Large intestine (tissue), 3 donors: ENCODE measurements around the gene XRCC5. TPM values are rescaled to one million over a fixed set of nuclear protein-coding genes. Genes with fewer than 3 reads are reported as not detected.

Source experiments
- DNase-seq, 2 donors: peaks; one replicate each; pipeline versions ENCODE4 v3.0.0 to v3.0.0-alpha.2; 2013
- H3K27ac ChIP-seq: one replicate; pipeline ENCODE4 v1.5.1; 2013; ENCODE audit warnings: low read length
- H3K27me3 ChIP-seq: 2 replicates; pipeline ENCODE4 v1.6.1; 2013; ENCODE audit warnings: low read length; ENCODE audit not compliant: control insufficient read depth, insufficient read depth
- H3K36me3 ChIP-seq: 2 replicates; pipeline ENCODE4 v1.6.1; 2013; ENCODE audit warnings: low read length; ENCODE audit not compliant: control insufficient read depth, insufficient read depth
- H3K4me1 ChIP-seq: one replicate; pipeline ENCODE4 v1.6.1; 2013; ENCODE audit warnings: low read length; ENCODE audit not compliant: control insufficient read depth, insufficient read depth
- H3K4me3 ChIP-seq: one replicate; pipeline ENCODE4 v1.5.1; 2013; ENCODE audit warnings: low read length
- H3K9me3 ChIP-seq: one replicate; pipeline ENCODE4 v1.6.1; 2013; ENCODE audit warnings: mild to moderate bottlenecking, low read depth, low read length, moderate library complexity; ENCODE audit not compliant: control insufficient read depth
- WGBS: methylation state at CpG from one replicate; pipeline ENCODE4 v1.1.5; 2013; ENCODE audit warnings: low lambda C conversion rate; ENCODE audit not compliant: insufficient coverage; 5-methylcytosine and 5-hydroxymethylcytosine counted together
- polyA plus RNA-seq: library from polyadenylated mRNA; unstranded; fragments of 120-200 nt; gene quantifications from one replicate; pipeline ENCODE4 v1.2.1, GENCODE V29; 2013

Gene XRCC5
- polyA plus RNA-seq, 1 donor, result 192 TPM

DNA sequence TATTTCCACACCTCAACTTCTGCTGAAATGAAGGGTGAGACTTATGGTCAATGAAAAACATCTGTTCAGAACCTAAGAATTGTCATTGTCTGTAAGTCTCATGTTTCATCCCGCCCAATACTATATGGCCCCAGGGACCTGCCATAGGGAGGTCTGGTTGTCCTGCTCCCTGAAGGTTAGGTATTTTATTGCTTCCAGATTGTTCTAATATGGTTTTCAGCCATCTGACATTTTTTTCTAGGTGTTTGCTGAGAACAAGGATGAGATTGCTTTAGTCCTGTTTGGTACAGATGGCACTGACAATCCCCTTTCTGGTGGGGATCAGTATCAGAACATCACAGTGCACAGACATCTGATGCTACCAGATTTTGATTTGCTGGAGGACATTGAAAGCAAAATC lies 7.3 kb downstream of the XRCC5 start:
- no peak for DNase-seq
- no CpG with 5 or more reads among the region's 1 CpG for WGBS
- Histone ChIP-seq H3K4me1 (peaks cover 19% of the 10 kb centered on the region), H3K36me3 (peaks cover 73% of the 10 kb centered on the region), H3K27me3 (no peaks in the 10 kb centered on the region), H3K9me3 (no peaks in the 10 kb centered on the region), H3K4me3 (no peak overlapping the region), H3K27ac (no peak overlapping the region)

DNA sequence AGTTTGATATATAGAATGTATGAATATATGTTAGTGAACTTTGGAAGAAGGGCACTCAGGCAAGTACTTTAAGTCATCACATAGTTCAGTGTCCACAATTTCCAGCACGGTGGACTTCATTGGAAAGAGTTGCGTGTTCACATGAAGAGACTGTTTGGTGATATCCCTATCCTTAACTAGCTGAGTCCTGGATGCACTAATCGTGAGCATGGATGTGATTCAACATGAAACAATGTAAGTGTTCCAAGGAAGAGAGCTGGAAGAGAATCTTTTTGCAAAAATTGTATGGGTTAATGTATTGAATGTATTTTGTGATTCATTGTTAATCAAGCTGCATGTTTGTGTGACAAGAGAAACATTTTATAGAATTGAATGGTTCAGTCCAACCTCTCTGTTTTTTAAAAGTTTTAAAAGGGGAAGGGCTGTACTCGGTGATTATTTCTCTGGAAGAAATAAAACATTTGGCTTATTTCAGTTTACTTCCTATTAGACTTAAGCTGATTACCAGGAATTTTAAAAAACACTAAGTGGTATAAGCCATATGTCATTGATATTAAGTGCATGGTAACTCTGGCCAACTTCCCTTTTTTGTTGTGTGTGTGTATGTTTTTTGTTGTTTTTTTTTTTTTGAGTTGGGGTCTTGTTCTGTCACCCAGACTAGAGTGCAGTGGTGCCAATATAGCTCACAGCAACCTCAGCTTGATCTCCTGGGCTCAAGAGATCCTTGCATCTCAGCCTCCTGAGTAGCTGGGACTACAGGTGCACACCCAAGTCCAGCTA lies 8.6 kb downstream of the XRCC5 start:
- Histone ChIP-seq H3K27ac (no peak overlapping the region), H3K36me3 (peaks cover 74% of the 10 kb centered on the region), H3K4me3 (no peak overlapping the region), H3K27me3 (no peaks in the 10 kb centered on the region), H3K4me1 (peaks cover 19% of the 10 kb centered on the region), H3K9me3 (no peaks in the 10 kb centered on the region)
- DNase-seq, result no peak
- 93% methylated on average over 2 of the region's 4 CpGs for WGBS

DNA sequence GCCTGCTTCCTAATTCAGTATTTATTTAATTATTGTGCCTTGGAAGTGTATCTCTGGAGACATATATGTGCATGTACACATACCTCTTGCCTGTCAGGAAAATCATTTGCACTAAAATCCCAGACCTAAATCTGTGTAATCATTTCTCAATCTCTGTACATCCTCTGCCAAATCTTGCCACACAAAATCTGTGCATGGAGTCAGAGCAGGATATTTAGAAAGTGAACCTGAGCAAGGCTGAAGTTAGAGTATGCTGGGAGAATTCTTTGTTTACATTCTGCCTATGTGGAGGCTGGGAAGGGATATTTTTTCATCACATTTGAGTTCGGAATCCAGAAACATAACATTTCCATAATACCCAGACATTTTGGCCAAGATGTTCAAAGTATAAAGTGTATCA lies 9.3 kb downstream of the XRCC5 start:
- H3K9me3 ChIP-seq, result no peaks in the 10 kb centered on the region
- no peak for DNase-seq
- H3K4me1 ChIP-seq, result peaks cover 13% of the 10 kb centered on the region
- peaks cover 74% of the 10 kb centered on the region for H3K36me3 ChIP-seq
- no peaks in the 10 kb centered on the region for H3K27me3 ChIP-seq
- no peak overlapping the region for H3K27ac ChIP-seq
- H3K4me3 ChIP-seq, result no peak overlapping the region
- no CpG with 5 or more reads among the region's 1 CpG for WGBS

DNA sequence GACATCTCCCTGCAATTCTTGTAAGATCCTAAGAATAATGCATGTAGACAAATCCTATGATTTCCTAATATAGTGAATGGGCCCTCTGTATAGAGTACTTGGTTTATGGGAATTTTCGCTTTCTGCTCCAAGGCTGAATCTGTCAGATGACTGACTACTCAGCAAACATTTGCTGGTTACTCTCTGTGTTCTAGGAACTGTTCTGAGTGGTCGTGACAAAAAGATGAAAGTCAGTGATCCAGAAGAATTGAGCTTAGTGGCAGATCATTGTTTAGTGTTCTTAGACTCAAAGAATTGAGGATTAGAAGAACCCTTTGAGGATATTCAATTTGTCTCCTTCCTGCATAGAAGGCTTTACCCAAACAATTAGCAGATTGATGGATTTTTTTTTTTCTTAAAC lies 10.0 kb downstream of the XRCC5 start:
- 80% methylated on average over 1 of the region's 2 CpGs for WGBS
- Histone ChIP-seq H3K9me3 (no peaks in the 10 kb centered on the region), H3K4me1 (peaks cover 6% of the 10 kb centered on the region), H3K27ac (no peak overlapping the region), H3K4me3 (no peak overlapping the region), H3K27me3 (no peaks in the 10 kb centered on the region), H3K36me3 (peaks cover 71% of the 10 kb centered on the region)
- DNase-seq, result no peak

DNA sequence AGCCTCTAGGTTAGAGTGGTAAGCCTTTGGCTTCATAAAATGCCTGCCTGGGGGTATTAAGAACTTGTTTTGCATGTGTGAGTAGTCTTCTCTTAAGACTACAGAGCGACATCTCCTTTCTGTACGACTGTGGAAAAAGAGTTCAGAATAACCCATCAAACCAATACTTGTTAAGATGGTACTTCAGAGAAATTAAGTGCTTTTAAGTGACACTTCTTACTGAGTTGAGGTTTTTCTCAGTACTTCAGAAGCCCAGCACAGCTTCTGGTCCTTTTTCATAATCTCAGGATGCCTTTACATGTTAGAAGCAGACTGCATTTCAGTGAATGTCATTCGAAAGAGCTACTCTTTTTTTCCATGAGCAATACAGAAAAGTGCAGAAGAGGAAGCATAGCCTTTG lies 10.8 kb downstream of the XRCC5 start:
- no peak overlapping the region for H3K27ac ChIP-seq
- H3K36me3 ChIP-seq, result peaks cover 75% of the 10 kb centered on the region
- H3K9me3 ChIP-seq, result no peaks in the 10 kb centered on the region
- no peak overlapping the region for H3K4me3 ChIP-seq
- H3K4me1 ChIP-seq, result peaks cover 3% of the 10 kb centered on the region
- H3K27me3 ChIP-seq, result no peaks in the 10 kb centered on the region
- no peak for DNase-seq
- WGBS, result no CpG with 5 or more reads among the region's 3 CpGs

DNA sequence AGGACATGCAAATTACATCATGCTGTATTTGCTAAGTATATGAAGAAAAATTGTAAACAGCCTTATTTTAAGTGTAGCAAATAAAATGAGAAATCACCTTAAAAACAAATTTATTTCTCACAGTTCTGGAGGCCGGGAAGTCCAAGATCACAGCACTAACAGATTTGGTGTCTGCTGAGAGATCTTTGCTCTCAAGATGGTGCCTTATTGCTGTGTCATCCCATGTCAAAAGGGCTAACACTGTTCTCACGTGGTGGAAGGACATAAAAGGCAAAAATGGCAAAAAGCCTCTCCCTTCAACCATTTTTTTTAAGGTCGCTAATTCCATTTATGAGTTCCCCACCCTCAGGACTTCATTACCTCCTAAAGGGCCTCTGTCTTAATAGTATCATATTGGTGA lies 12.1 kb downstream of the XRCC5 start:
- no peak overlapping the region for H3K4me3 ChIP-seq
- H3K36me3 ChIP-seq, result peaks cover 88% of the 10 kb centered on the region
- H3K27ac ChIP-seq, result no peak overlapping the region
- no peak for DNase-seq
- H3K27me3 ChIP-seq, result no peaks in the 10 kb centered on the region
- H3K9me3 ChIP-seq, result no peaks in the 10 kb centered on the region
- no peaks in the 10 kb centered on the region for H3K4me1 ChIP-seq
- 100% methylated on average over 1 of the region's 3 CpGs for WGBS

DNA sequence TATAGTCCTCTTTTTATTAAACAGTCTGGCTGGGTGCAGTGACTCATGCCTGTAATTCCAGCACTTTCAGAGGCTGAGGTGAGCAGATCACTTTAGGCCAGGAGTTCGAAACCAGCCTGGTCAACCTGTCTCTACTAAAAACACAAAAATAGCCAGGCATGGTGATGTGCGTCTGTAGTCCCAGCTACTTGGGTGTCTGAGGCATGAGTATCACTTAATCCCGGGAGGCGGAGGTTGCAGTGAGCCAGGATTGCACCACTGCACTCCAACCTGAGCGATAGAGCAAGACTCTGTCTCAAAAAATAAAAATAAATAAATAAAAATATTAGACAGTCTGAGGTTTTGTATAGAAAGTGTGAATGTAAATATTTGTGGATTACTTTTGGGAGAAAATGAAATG lies 17.8 kb downstream of the XRCC5 start:
- no peaks in the 10 kb centered on the region for H3K27me3 ChIP-seq
- H3K9me3 ChIP-seq, result no peaks in the 10 kb centered on the region
- H3K27ac ChIP-seq, result no peak overlapping the region
- H3K4me3 ChIP-seq, result no peak overlapping the region
- DNase-seq, result no peak
- peaks cover 71% of the 10 kb centered on the region for H3K36me3 ChIP-seq
- no peaks in the 10 kb centered on the region for H3K4me1 ChIP-seq
- WGBS, result 83% methylated on average over 1 of the region's 5 CpGs

DNA sequence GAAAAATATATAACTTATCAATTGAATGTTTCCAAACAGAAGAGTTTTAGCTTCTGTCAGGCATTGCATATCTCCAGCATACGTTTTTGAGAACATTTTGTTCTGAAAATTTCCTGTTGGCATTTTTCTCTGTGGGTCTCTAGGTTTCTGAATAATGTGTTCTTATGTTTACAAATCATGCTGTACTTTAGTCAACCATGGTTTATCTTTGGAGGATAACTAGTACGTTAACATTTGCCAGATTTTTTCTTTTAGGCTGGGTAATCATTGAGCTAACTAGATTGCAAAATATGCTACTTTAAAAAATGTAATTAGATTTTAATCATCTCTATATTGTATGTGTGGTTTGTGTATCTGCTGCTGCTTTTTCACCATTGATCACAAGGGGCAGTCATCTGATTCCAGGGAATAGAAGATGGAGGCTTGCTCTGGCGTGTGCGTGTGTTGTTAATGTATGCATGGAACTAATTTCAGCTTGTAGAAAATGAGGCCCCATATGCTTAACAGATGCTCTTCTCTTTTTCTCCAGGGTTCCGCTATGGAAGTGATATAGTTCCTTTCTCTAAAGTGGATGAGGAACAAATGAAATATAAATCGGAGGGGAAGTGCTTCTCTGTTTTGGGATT lies 21.3 kb downstream of the XRCC5 start:
- H3K4me3 ChIP-seq, result no peak overlapping the region
- no peak overlapping the region for H3K27ac ChIP-seq
- no peaks in the 10 kb centered on the region for H3K9me3 ChIP-seq
- no peaks in the 10 kb centered on the region for H3K27me3 ChIP-seq
- peaks cover 76% of the 10 kb centered on the region for H3K36me3 ChIP-seq
- H3K4me1 ChIP-seq, result no peaks in the 10 kb centered on the region
- 63% methylated on average over 2 of the region's 6 CpGs for WGBS
- no peak for DNase-seq

DNA sequence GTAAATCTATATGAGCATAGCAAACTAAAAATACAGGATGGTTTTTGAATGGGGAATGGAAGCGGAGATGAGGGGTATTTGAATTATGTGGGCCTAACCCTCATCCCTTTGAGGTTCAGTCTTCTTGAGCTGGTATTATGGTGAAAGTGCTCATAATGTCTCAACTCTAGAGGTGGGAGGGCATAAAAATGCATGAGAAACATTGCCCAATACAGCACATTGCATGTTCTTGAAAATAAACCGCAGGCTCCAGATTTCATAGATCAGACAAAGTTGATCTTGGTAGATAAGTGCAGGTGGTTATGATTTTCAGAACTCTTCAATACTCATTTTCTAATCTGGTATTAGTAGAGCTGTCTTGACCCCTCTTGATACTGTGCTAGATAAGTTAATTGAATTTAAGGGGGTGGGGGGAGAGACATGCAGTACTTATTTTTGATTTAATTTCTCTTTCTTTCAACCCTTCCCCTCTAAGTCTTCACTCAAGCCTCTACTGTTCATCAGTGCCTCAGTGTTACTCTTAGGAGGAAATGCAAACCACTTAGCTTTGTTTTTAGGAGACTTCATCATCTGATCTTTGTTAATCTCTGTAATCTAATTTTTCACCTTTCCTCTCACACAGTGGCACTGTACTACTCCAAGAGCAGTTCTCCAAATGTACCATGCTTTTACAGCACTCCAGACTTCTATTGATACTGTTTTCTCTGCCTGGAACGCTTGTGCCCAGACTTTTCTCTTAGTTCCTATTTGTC lies 22.2 kb downstream of the XRCC5 start:
- Histone ChIP-seq H3K4me3 (no peak overlapping the region), H3K27ac (no peak overlapping the region), H3K27me3 (no peaks in the 10 kb centered on the region), H3K9me3 (no peaks in the 10 kb centered on the region), H3K36me3 (peaks cover 73% of the 10 kb centered on the region), H3K4me1 (no peaks in the 10 kb centered on the region)
- 100% methylated on average over 1 of the region's 3 CpGs for WGBS
- no peak for DNase-seq

DNA sequence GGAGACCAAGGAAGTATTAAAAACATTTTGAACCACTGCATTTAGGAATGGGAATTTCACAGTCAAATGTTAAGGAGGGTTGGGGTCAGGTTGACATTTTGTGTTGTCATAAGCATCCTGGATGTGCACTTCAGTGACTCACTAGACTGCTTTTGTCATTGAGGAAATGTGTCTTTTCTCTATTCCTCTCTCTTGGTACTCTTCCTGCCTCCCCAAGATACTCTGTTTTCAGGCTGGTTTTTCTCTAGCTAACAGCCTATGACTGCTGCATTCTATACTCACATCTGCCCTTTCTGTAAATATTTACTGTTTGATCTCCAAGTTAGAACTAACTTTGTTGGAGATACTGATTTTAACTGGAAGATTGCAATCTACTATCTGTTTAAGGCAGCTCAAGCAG lies 23.4 kb downstream of the XRCC5 start:
- Histone ChIP-seq H3K36me3 (peaks cover 77% of the 10 kb centered on the region), H3K4me3 (no peak overlapping the region), H3K4me1 (no peaks in the 10 kb centered on the region), H3K9me3 (no peaks in the 10 kb centered on the region), H3K27ac (no peak overlapping the region), H3K27me3 (no peaks in the 10 kb centered on the region)
- DNase-seq, result no peak
